K562 (cell line): ENCODE data around the gene C12orf54. TPM values are rescaled to one million over a fixed set of nuclear protein-coding genes. Genes with fewer than 3 reads are reported as not detected.

ENCODE experiments used
- ATAC-seq: fragments of 200-7000 bp; cut with Tn5 transposase; 3 replicates; pipeline ENCODE4 v1.9.1; 2020; ENCODE audit warnings: moderate library complexity
- BruUV-seq: library from RNA; stranded (reverse); fragments of 400-500 nt; replicated peaks from 2 replicates; lab custom pipeline; 2021; lab: Mats Ljungman, UMichigan
- CTCF ChIA-PET: fragments of 300-600 bp; formaldehyde crosslinking; extraction: SDS; loops from one replicate; lab custom pipeline; 2021; ENCODE audit warnings: low intra/inter-chr PET ratio; lab: Yijun Ruan, JAX
- POLR2A ChIA-PET: fragments of 300-600, 350-650 bp; sonication (Branson Sonifier 250); formaldehyde crosslinking; extraction: SDS; loops from one replicate; lab custom pipeline; 2021; ENCODE audit warnings: antibody characterized with exemption, inconsistent platforms; lab: Yijun Ruan, JAX
- DNase-seq, 4 experiments: peaks; one replicate each; pipeline versions ENCODE4 v3.0.0 to v3.0.0-alpha.2; 2011 to 2018; ENCODE audit warnings: low spot score in 3 of 4, mixed read lengths in 3 of 4; ENCODE audit errors: extremely low read depth in 1 of 4
- FAIRE-seq: peaks from 2 replicates; lab custom pipeline; 2011; peaks lifted over from hg19 to GRCh38; lab: Jason Lieb, UNC
- H2AFZ ChIP-seq: 2 replicates; pipeline ENCODE4 v1.6.0; 2011; ENCODE audit warnings: low read depth, low read length, control low read depth, inconsistent platforms
- H3K27ac ChIP-seq: fragments of 200-600 bp; 3 replicates; pipeline ENCODE4 v1.8.0; 2011; ENCODE audit warnings: low read depth, mild to moderate bottlenecking, control low read depth, inconsistent platforms, low read length, moderate library complexity, mixed read lengths; ENCODE audit errors: extremely low read depth
- H3K27me3 ChIP-seq, 2 experiments: fragments of 300-600 bp in 1 of 2; 2 replicates in 1 of 2; 3 replicates in 1 of 2; pipeline versions ENCODE4 v1.6.0 to v1.8.0; 2011; ENCODE audit warnings: inconsistent platforms in 2 of 2, low read length in 2 of 2, mild to moderate bottlenecking in 1 of 2, mixed read lengths in 1 of 2, moderate library complexity in 1 of 2; ENCODE audit not compliant: control insufficient read depth in 2 of 2, insufficient read depth in 2 of 2
- H3K36me3 ChIP-seq: fragments of 300-600 bp; 3 replicates; pipeline ENCODE4 v1.8.0; 2011; ENCODE audit warnings: mild to moderate bottlenecking, low read length, inconsistent platforms; ENCODE audit not compliant: control insufficient read depth, insufficient read depth
- H3K4me1 ChIP-seq, 2 experiments: fragments of 200-600 bp in 1 of 2; replicated peaks in 1 of 2; 2 replicates in 1 of 2; 3 replicates in 1 of 2; pipeline versions ENCODE4 v1.5.1 to v1.8.0; 2011; ENCODE audit warnings: inconsistent platforms in 2 of 2, low read length in 2 of 2, mild to moderate bottlenecking in 1 of 2, mixed read lengths in 1 of 2, moderate library complexity in 1 of 2; ENCODE audit not compliant: control insufficient read depth in 2 of 2, insufficient read depth in 2 of 2
- H3K4me2 ChIP-seq: 2 replicates; pipeline ENCODE4 v1.6.1; 2011; ENCODE audit warnings: low read length, control low read depth, inconsistent platforms, mixed read lengths; ENCODE audit not compliant: insufficient read depth
- H3K4me3 ChIP-seq: fragments of 200-600 bp; sonication (generic), shearing (Covaris generic); 2 replicates; pipeline ENCODE4 v1.5.1; 2016; ENCODE audit warnings: control low read depth, inconsistent platforms
- H3K79me2 ChIP-seq: fragments of 200-600 bp; 3 replicates; pipeline ENCODE4 v1.8.0; 2011; ENCODE audit warnings: low read length, inconsistent platforms; ENCODE audit not compliant: control insufficient read depth, insufficient read depth
- H3K9ac ChIP-seq, 2 experiments: 2 replicates each; pipeline versions ENCODE4 v1.6.0 to v1.6.1; 2011; ENCODE audit warnings: low read depth in 2 of 2, low read length in 2 of 2, control low read depth in 1 of 2, inconsistent platforms in 1 of 2, mild to moderate bottlenecking in 1 of 2, mixed read lengths in 1 of 2; ENCODE audit not compliant: insufficient read depth in 1 of 2
- H3K9me1 ChIP-seq: one replicate; pipeline ENCODE4 v1.6.0; 2011; ENCODE audit warnings: inconsistent platforms, mild to moderate bottlenecking, low read length, moderate library complexity; ENCODE audit not compliant: control insufficient read depth, insufficient read depth
- H3K9me3 ChIP-seq: replicated peaks from 2 replicates; pipeline ENCODE4 v1.5.1; 2011; ENCODE audit warnings: low read depth, low read length, inconsistent platforms; ENCODE audit not compliant: control insufficient read depth, insufficient read depth
- H4K20me1 ChIP-seq: replicated peaks from 2 replicates; pipeline ENCODE4 v1.6.1; 2011; ENCODE audit warnings: low read length, inconsistent platforms, mixed read lengths; ENCODE audit not compliant: control insufficient read depth, insufficient read depth
- ETV5 ChIP-seq: sonication (generic); formaldehyde crosslinking; IDR thresholded peaks from 2 replicates; pipeline ENCODE4 v1.4.0; 2020; ENCODE audit warnings: low read depth, mild to moderate bottlenecking, missing genetic modification reagents
- FOXP1 ChIP-seq: sonication (generic); formaldehyde crosslinking; IDR thresholded peaks from 2 replicates; pipeline ENCODE4 v1.8.0; 2022; ENCODE audit warnings: mild to moderate bottlenecking, missing genetic modification reagents
- HNRNPUL1 ChIP-seq: fragments of 200-400 bp; formaldehyde crosslinking; IDR thresholded peaks from 2 replicates; pipeline ENCODE4 v1.6.1; 2017; ENCODE audit warnings: low read length
- KDM2B ChIP-seq: fragments of 250-450 bp; sonication (Bioruptor Pico); IDR thresholded peaks from 2 replicates; pipeline ENCODE4 v1.8.0; 2021; ENCODE audit warnings: mild to moderate bottlenecking, moderate library complexity
- MYBL2 ChIP-seq, 2 experiments: fragments of 450-650 bp in 1 of 2; sonication (generic) in 1 of 2; formaldehyde crosslinking in 1 of 2; IDR thresholded peaks; 2 replicates each; pipeline versions ENCODE4 v1.6.1 to v1.8.1; 2017 to 2022; ENCODE audit warnings: borderline replicate concordance in 1 of 2, inconsistent platforms in 1 of 2, low read depth in 1 of 2, mild to moderate bottlenecking in 1 of 2, missing genetic modification reagents in 1 of 2, moderate library complexity in 1 of 2
- NFATC3 ChIP-seq: fragments of 450-650 bp; IDR thresholded peaks from 2 replicates; pipeline ENCODE4 v1.6.1; 2017; ENCODE audit warnings: mild to moderate bottlenecking
- NR1H2 ChIP-seq: sonication (generic); formaldehyde crosslinking; IDR thresholded peaks from 2 replicates; pipeline ENCODE4 v1.4.0; 2020; ENCODE audit warnings: mild to moderate bottlenecking, missing genetic modification reagents
- SETDB1 ChIP-seq: IDR thresholded peaks from one replicate; pipeline ENCODE4 v1.6.1; 2012; ENCODE audit warnings: low read length, control low read depth, inconsistent platforms
- ZBTB34 ChIP-seq: fragments of 250-450 bp; sonication (Bioruptor Pico); IDR thresholded peaks from 2 replicates; pipeline ENCODE4 v1.8.0; 2021; ENCODE audit warnings: mild to moderate bottlenecking, moderate library complexity
- ZBTB43 ChIP-seq: sonication (generic); formaldehyde crosslinking; IDR thresholded peaks from 2 replicates; pipeline ENCODE4 v1.8.0; 2023; ENCODE audit warnings: mild to moderate bottlenecking, missing genetic modification reagents
- ZBTB7A ChIP-seq: IDR thresholded peaks from 2 replicates; pipeline ENCODE4 v1.6.1; 2011; ENCODE audit warnings: low read depth, mild to moderate bottlenecking, low read length, moderate library complexity, borderline replicate concordance; ENCODE audit not compliant: control insufficient read depth
- ZFPM2 ChIP-seq: fragments of 250-450 bp; sonication (Bioruptor Pico); IDR thresholded peaks from 2 replicates; pipeline ENCODE4 v1.5.1; 2022; ENCODE audit warnings: mild to moderate bottlenecking
- ZNF174 ChIP-seq: fragments of 250-450 bp; sonication (Bioruptor Pico); IDR thresholded peaks from 2 replicates; pipeline ENCODE4 v1.4.0; 2020; ENCODE audit warnings: mild to moderate bottlenecking
- ZNF253 ChIP-seq: fragments of 250-450 bp; sonication (Bioruptor Pico); conservative IDR thresholded peaks from 2 replicates; pipeline ENCODE4 v1.6.1; 2021; ENCODE audit warnings: mild to moderate bottlenecking
- ZNF780A ChIP-seq: fragments of 250-450 bp; sonication (Bioruptor Pico); IDR thresholded peaks from 2 replicates; pipeline ENCODE4 v1.5.0; 2021; ENCODE audit warnings: mild to moderate bottlenecking
- WGBS: fragments of 100-300 bp; shearing (Covaris generic); methylation state at CpG from one replicate; pipeline ENCODE4 v1.1.6; 2016; ENCODE audit warnings: low coverage, mixed read lengths; ENCODE audit not compliant: insufficient coverage; ENCODE audit errors: missing lambda C conversion rate; 5-methylcytosine and 5-hydroxymethylcytosine counted together
- in situ Hi-C: fragments of 300-500 bp; cut with MboI; formaldehyde crosslinking; loops from 4 replicates; pipeline ENCODE4 v1.15.0; 2018; ENCODE audit warnings: inconsistent platforms, mixed read lengths
- intact Hi-C: fragments of 100-400 bp; cut with micrococcal nuclease; formaldehyde crosslinking; loops from 2 replicates; pipeline ENCODE4 v1.14.2; 2022
- polyA plus RNA-seq, 8 experiments: library from polyadenylated mRNA; depleted of rRNA in 4 of 8; stranded (reverse) in 5 of 8; unstranded in 3 of 8; fragments of >200 nt; fragmentation: Nextera tagmentation in 2 of 8; fragmentation: Illumina TruSeq in 1 of 8; extraction: Ambion mirVana in 2 of 8; extraction: Trizol in 1 of 8; gene quantifications; 2 replicates each; pipeline versions ENCODE4 v1.2.1 to v1.2.3, GENCODE V29; 2011 to 2014; ENCODE audit warnings: inconsistent platforms in 1 of 8, missing spikeins in 1 of 8
- total RNA-seq, 7 experiments: library from RNA; depleted of rRNA in 6 of 7; stranded (reverse); fragments of >200 nt in 6 of 7; fragmentation: Illumina TruSeq in 2 of 7; extraction: Trizol in 2 of 7; gene quantifications; 2 replicates each; pipeline versions ENCODE4 v1.2.1 to v1.2.3, GENCODE V29; 2011 to 2021; ENCODE audit warnings: low replicate concordance in 1 of 7
- TF ChIP-seq, protein P1 (sequence below): fragments of 450-650 bp; formaldehyde crosslinking; IDR thresholded peaks from 2 replicates; pipeline ENCODE4 v1.4.0; 2020; ENCODE audit warnings: mild to moderate bottlenecking, moderate library complexity

Gene C12orf54
- total and polyA plus RNA-seq, 9 of the 15 experiments (the other 6 are each of a cell fraction or from before 2014, with no cell fraction given) = not detected

DNA sequence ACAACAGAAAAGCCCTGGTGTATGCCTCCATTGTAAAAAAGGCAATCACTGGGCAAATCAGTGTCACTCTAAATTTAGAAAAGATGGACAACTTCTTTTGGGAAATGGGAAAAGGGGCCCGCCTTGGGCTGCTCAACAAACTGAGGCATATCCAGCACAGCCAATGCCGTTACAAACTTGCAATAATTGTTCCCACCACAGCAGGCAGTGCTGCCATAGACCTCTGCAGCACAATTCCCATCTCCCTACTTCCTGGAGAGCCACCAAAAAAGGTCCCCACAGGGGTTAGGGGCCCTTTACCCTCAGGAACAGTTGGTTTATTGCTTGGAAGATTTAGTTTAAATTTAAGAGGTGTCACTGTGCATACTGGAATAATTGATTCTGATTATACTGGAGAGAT is 26.7 kb downstream of the C12orf54 start (continued):
- no peak for TF ChIP-seq ZNF253 (CRISPR knock-in tag)
- no peak for TF ChIP-seq ZNF780A (CRISPR knock-in tag)
- TF ChIP-seq NR1H2 (CRISPR knock-in tag) = no peak
- no peak for TF ChIP-seq ZBTB7A

DNA sequence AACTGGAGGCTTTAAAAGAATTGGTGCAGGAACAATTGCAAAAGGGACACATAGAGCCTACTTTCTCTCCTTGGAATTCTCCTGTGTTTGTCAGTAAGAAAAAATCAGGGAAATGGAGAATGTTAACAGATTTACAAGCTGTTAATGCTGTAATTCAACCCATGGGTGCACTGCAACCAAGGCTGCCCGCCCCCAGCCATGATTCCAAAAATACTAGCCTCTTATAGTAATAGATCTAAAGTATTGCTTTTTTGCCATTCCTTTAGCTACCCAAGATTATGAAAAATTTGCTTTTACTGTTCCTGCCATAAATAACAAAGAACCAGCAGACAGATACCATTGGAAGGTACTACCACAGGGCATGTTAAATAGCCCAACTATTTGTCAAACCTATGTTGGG is 27.8 kb downstream of the C12orf54 start:
- FAIRE-seq = no peak
- WGBS = 0% methylated on average over 1 of the region's 1 CpG
- intact Hi-C loops = no loop called here

More for the DNA sequence above, 27.8 kb downstream of the C12orf54 start:
- in situ Hi-C loops = no loop called here
- no peak overlapping the region for H3K4me3 ChIP-seq
- ATAC-seq = no peak
- no peaks in the 10 kb centered on the region for H3K36me3 ChIP-seq
- no peak for DNase-seq
- POLR2A ChIA-PET = no interaction called here
- no TSS peak for BruUV-seq
- no peaks in the 10 kb centered on the region for H3K9me1 ChIP-seq
- no peak overlapping the region for H2AFZ ChIP-seq
- no peaks in the 10 kb centered on the region for H4K20me1 ChIP-seq
- TF ChIP-seq, protein P1, sequence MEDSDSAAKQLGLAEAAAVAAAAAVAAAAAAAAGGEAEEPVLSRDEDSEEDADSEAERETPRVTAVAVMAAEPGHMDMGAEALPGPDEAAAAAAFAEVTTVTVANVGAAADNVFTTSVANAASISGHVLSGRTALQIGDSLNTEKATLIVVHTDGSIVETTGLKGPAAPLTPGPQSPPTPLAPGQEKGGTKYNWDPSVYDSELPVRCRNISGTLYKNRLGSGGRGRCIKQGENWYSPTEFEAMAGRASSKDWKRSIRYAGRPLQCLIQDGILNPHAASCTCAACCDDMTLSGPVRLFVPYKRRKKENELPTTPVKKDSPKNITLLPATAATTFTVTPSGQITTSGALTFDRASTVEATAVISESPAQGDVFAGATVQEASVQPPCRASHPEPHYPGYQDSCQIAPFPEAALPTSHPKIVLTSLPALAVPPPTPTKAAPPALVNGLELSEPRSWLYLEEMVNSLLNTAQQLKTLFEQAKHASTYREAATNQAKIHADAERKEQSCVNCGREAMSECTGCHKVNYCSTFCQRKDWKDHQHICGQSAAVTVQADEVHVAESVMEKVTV (CRISPR knock-in tag) = no peak
- TF ChIP-seq NFATC3 (no peak), FOXP1 (CRISPR knock-in tag) (no peak), ZFPM2 (CRISPR knock-in tag) (no peak), ETV5 (no peak), ZBTB34 (no peak), KDM2B (CRISPR knock-in tag) (no peak), ZBTB43 (CRISPR knock-in tag) (no peak), SETDB1 (no peak), HNRNPUL1 (no peak), MYBL2 (IDR thresholded peaks at IDR 0.05; ENCODE audit: low read depth) (no peak), MYBL2 (CRISPR knock-in tag; IDR thresholded peaks at IDR 0.05; ENCODE audit: borderline replicate concordance) (no peak), ZNF174 (CRISPR knock-in tag) (no peak)
- H3K27me3 ChIP-seq = peaks cover 0 to 2% of the 10 kb centered on the region in 2 experiments; a peak in 1 of 5 replicates
- H3K9ac ChIP-seq = no peak overlapping the region
- H3K4me2 ChIP-seq = no peak overlapping the region
- H3K79me2 ChIP-seq = no peaks in the 10 kb centered on the region
- H3K4me1 ChIP-seq = no peaks in the 10 kb centered on the region
- H3K9me3 ChIP-seq = no peaks in the 10 kb centered on the region
- no peak overlapping the region for H3K27ac ChIP-seq
- CTCF ChIA-PET = no interaction called here
